ENCODE data around the gene STARD9. TPM values are rescaled to one million over a fixed set of nuclear protein-coding genes. Genes with fewer than 3 reads are reported as not detected.

The STARD9 gene
- total and polyA plus RNA-seq, 2 of the 13 experiments (the other 11 are each of a cell fraction or from before 2014, with no cell fraction given), result 5.3 to 7.5 TPM

GRCh38 chr15:42548249-42549031 lies 27.0 kb upstream of the STARD9 start, which contains the start of the genes HAUS2 and LRRC57 (continued):
- no peak for TF ChIP-seq ZNF318 (CRISPR knock-in tag; IDR thresholded peaks at IDR 0.05)
- TF ChIP-seq ATF4 (CRISPR knock-in tag; IDR thresholded peaks at IDR 0.05), result peak in 1 of 2 experiments; percentile 11; a peak in 1 of 4 replicates
- no peak for TF ChIP-seq KDM6A (CRISPR knock-in tag; IDR thresholded peaks at IDR 0.05; ENCODE audit: low read depth)
- TF ChIP-seq MYNN (CRISPR knock-in tag; IDR thresholded peaks at IDR 0.05; ENCODE audit: low read depth), result peak; percentile 57; the same call in 1 of the 2 replicates
- TF ChIP-seq ZNF484 (CRISPR knock-in tag; IDR thresholded peaks at IDR 0.05; ENCODE audit: borderline replicate concordance, low read depth), result no peak
- 0 out of 2 replicates have a peak, but pooled peaks have one; percentile 59 for TF ChIP-seq AHDC1 (CRISPR knock-in tag; IDR thresholded peaks at IDR 0.05; ENCODE audit: borderline replicate concordance)
- no peak for TF ChIP-seq TBP (CRISPR knock-in tag; IDR thresholded peaks at IDR 0.05)
- 0 out of 2 replicates have a peak, but pooled peaks have one; percentile 31 for TF ChIP-seq GTF2F1 (IDR thresholded peaks at IDR 0.05; ENCODE audit: low read length)
- peak; percentile 71; the same call in 1 of the 2 replicates for TF ChIP-seq ZNF160 (CRISPR knock-in tag; IDR thresholded peaks at IDR 0.05)
- TF ChIP-seq ZFP82 (CRISPR knock-in tag; IDR thresholded peaks at IDR 0.05; ENCODE audit: borderline replicate concordance), result no peak
- TF ChIP-seq HOXD1 (CRISPR knock-in tag; IDR thresholded peaks at IDR 0.05), result no peak
- TF ChIP-seq JUN (CRISPR knock-in tag; IDR thresholded peaks at IDR 0.05), result 0 out of 2 replicates have a peak, but pooled peaks have one; percentile 67
- no peak for TF ChIP-seq THYN1 (CRISPR knock-in tag; IDR thresholded peaks at IDR 0.05; ENCODE audit: borderline replicate concordance, low read depth)
